HUES64 (cell line): ENCODE results near the gene USP34.

Experiments
- H3K27ac ChIP-seq: 2 replicates; pipeline ENCODE4 v1.7.0; 2013; ENCODE audit warnings: low read depth, low read length, inconsistent platforms
- H3K27me3 ChIP-seq: 2 replicates; pipeline ENCODE4 v1.6.1; 2013; ENCODE audit warnings: mild to moderate bottlenecking, low read length; ENCODE audit not compliant: insufficient read depth
- H3K36me3 ChIP-seq: 2 replicates; pipeline ENCODE4 v1.6.1; 2013; ENCODE audit warnings: mild to moderate bottlenecking, low read length; ENCODE audit not compliant: insufficient read depth
- H3K4me1 ChIP-seq: 2 replicates; pipeline ENCODE4 v1.6.1; 2013; ENCODE audit warnings: mild to moderate bottlenecking, low read length, moderate library complexity; ENCODE audit not compliant: insufficient read depth
- H3K4me3 ChIP-seq: 2 replicates; pipeline ENCODE4 v1.5.1; 2013; ENCODE audit warnings: mild to moderate bottlenecking, low read length, moderate library complexity
- H3K9ac ChIP-seq: 2 replicates; pipeline ENCODE4 v1.6.1; 2013; ENCODE audit warnings: mild to moderate bottlenecking, low read depth, low read length
- H3K9me3 ChIP-seq: 2 replicates; pipeline ENCODE4 v1.6.1; 2013; ENCODE audit warnings: low read depth, low read length; ENCODE audit not compliant: insufficient read depth
- WGBS: fragments of 150-250, 120-280 bp; methylation state at CpG from one replicate; pipeline ENCODE4 v1.1.7; 2013; ENCODE audit warnings: missing lambda C conversion rate; 5-methylcytosine and 5-hydroxymethylcytosine counted together

Gene USP34

DNA sequence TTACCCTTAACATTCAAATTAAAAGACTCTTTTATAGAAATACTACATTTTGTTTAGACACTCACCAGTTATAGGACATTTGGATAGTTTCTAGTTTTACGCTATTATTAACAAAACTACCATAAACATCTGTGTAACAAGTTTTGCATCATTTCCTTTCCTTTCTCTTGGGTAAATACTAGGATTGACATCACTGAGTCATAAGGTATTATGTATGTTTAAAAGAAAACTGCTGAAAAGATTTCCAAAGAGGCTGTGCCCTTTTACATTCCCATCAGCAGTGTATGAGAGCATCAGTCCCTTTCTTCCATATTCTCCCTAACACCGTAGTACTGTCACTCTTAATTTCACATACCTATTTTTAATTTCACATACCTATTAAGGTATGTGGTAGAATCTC lies 130.6 kb downstream of the USP34 start:
- Histone ChIP-seq H3K9ac (no peak overlapping the region), H3K36me3 (peaks cover 84% of the 10 kb centered on the region), H3K27ac (no peak overlapping the region), H3K4me3 (no peak overlapping the region), H3K9me3 (no peaks in the 10 kb centered on the region), H3K4me1 (no peaks in the 10 kb centered on the region), H3K27me3 (no peaks in the 10 kb centered on the region)
- 93% methylated on average over 1 of the region's 2 CpGs for WGBS

DNA sequence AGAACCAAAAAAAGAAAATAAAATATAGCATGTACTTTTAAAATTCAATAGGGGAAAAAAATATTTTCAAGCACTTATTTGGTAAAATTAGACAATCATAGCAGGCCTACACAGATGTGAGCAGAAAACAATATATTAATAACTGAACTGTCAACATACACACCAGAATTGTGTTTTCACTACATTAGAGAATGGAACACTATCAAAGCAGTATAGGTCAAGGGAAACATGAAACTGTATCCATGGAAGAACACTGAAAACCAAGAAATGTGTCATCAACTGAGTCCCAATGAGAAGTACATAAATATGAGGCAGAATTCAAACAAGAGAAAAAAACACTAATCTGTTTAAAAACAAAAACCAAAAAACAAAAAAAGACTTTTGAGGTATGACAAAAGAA lies 132.4 kb downstream of the USP34 start:
- no peak overlapping the region for H3K27ac ChIP-seq
- H3K36me3 ChIP-seq = peaks cover 78% of the 10 kb centered on the region
- H3K4me1 ChIP-seq = no peaks in the 10 kb centered on the region
- no peaks in the 10 kb centered on the region for H3K9me3 ChIP-seq
- no peak overlapping the region for H3K9ac ChIP-seq
- H3K27me3 ChIP-seq = no peaks in the 10 kb centered on the region
- H3K4me3 ChIP-seq = no peak overlapping the region

DNA sequence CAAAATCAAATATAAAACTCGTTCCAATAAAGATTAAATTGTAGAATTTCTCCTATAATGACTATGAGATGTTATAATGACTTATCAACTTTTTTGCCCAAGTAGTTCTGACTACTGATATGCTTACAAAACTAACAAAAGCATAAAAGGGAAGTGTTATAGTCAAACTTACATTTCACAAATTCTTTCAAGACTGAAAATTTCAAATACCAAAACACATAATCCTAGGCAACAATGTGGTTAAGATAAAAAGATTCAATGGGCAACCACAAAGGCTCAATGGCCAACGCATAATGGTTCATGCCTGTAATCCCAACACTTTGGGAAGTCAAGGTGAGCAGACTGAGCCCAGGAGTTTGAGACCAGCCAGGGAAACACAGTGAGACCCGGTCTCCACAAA lies 135.7 kb downstream of the USP34 start:
- peaks cover 80% of the 10 kb centered on the region for H3K36me3 ChIP-seq
- H3K4me3 ChIP-seq = no peak overlapping the region
- 84% methylated on average over 2 of the region's 3 CpGs for WGBS
- no peaks in the 10 kb centered on the region for H3K9me3 ChIP-seq
- H3K4me1 ChIP-seq = no peaks in the 10 kb centered on the region
- no peak overlapping the region for H3K9ac ChIP-seq
- no peaks in the 10 kb centered on the region for H3K27me3 ChIP-seq
- H3K27ac ChIP-seq = no peak overlapping the region

DNA sequence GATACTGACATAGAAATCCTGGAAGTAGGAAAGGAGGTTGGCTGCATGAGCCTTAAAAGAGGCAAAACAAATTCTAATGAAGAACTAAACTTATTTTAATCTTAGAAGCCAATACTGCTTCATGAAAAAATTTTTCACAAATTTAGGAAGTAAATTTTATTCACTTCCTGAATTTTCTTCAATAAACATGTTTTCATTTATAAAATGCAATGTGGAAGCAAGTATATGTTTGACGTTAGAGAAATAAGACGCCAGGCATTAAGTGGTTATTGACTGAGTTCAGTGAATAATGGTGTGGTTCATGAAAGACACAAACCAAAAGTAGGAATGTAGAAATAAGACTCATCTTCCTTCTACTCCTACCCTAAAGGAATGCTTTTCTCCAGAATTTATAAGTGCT lies 136.4 kb downstream of the USP34 start:
- Histone ChIP-seq H3K27me3 (no peaks in the 10 kb centered on the region), H3K4me1 (no peaks in the 10 kb centered on the region)
- 90% methylated on average over 2 of the region's 2 CpGs for WGBS

DNA sequence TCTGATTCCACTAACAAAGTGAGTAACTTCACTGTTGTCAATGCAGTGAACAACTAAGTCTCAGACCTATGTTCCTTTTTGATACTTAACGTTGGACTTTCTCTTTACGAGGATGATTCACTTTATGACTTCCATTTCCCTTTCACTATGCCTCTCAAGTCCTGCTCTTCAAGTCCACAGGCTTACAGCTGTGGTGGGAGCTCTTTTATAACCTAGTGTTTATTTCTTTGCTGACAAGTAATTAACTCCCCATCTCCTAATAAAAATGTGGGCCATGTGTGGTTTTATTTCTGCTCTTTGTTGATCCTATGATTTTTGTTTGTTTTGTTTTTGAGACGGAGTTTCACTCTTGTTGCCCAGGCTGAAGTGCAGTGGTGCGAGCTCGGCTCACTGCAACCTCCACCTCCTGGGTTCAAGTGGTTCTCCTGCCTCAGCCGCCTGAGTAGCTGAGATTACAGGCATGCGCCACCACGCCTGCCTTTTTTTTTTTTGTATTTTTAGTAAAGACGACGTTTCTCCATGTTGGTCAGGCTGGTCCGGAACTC lies 142.1 kb downstream of the USP34 start:
- H3K27ac ChIP-seq = no peak overlapping the region; the same call in 1 of the 2 replicates
- H3K9ac ChIP-seq = no peak overlapping the region
- H3K36me3 ChIP-seq = peaks cover 84% of the 10 kb centered on the region
- H3K4me1 ChIP-seq = no peaks in the 10 kb centered on the region
- 96% methylated on average over 11 of the region's 11 CpGs for WGBS
- H3K9me3 ChIP-seq = no peaks in the 10 kb centered on the region
- H3K27me3 ChIP-seq = no peaks in the 10 kb centered on the region
- H3K4me3 ChIP-seq = no peak overlapping the region

More for the DNA sequence above, 136.4 kb downstream of the USP34 start:
- no peak overlapping the region for H3K27ac ChIP-seq
- H3K4me3 ChIP-seq = no peak overlapping the region
- no peak overlapping the region for H3K9ac ChIP-seq
- H3K36me3 ChIP-seq = peaks cover 80% of the 10 kb centered on the region
- H3K9me3 ChIP-seq = no peaks in the 10 kb centered on the region

DNA sequence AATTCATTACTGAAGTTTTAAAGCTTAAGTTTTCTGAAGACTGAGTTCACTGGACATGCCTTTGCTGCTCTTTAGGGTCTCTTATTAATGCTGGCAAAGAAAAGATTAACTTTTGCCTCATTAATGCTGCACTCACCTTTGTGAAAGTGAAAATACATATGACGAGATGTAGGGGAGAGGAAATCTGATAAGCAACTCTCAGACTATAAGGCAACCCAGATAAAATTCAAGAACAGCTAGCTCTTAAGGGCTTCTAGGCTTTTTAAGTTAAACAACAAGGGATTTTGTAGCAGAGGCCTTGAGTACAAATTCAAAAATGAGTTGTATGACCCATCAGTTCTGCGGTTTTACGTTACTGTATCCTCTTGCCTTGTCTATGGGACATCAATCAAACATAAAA lies 143.7 kb downstream of the USP34 start:
- 92% methylated on average over 3 of the region's 3 CpGs for WGBS
- H3K4me1 ChIP-seq = no peaks in the 10 kb centered on the region
- H3K9ac ChIP-seq = no peak overlapping the region
- H3K36me3 ChIP-seq = peaks cover 82% of the 10 kb centered on the region
- no peak overlapping the region for H3K27ac ChIP-seq
- H3K27me3 ChIP-seq = no peaks in the 10 kb centered on the region
- H3K4me3 ChIP-seq = no peak overlapping the region
- no peaks in the 10 kb centered on the region for H3K9me3 ChIP-seq

DNA sequence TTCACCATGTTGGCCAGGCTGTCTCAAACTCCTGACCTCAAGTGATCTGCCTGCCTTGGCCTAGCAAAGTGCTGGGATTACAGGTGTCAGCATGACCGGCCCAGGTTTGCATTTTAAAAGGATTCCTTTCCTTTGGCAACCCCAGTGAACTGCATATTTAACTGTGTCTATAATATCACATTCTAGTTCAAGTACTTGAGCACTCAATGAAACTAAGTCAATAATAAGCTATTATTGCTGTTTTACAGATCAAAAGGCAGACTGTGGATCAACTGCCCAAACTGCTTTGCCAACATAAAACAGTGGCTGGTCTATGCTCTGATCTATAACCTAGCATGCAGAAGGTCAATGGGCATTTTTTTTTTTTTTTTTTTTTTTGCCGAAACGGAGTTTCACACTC lies 144.5 kb downstream of the USP34 start:
- no peak overlapping the region for H3K9ac ChIP-seq
- peaks cover 80% of the 10 kb centered on the region for H3K36me3 ChIP-seq
- H3K9me3 ChIP-seq = no peaks in the 10 kb centered on the region
- no peaks in the 10 kb centered on the region for H3K4me1 ChIP-seq
- H3K27me3 ChIP-seq = no peaks in the 10 kb centered on the region
- H3K27ac ChIP-seq = no peak overlapping the region
- no peak overlapping the region for H3K4me3 ChIP-seq
- WGBS = 74% methylated on average over 3 of the region's 3 CpGs

DNA sequence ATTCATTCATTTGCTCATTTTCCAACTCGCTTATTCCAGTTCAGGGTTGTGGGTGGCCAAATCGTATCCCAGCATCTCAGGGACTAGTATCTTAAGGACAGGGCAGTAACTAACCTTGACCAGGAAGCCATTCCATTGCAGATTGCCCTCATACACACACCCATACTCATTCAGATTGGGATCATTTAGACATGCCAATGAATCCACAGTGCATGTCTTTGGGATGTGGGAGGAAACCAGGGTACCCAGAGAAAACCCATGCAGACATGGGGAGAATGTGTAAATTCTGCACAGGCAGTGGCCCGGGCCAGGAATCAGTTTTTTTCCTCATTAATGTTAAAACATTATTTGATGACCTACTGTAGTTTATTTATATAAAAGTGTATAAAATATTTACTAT lies 150.7 kb downstream of the USP34 start:
- no peaks in the 10 kb centered on the region for H3K4me1 ChIP-seq
- H3K36me3 ChIP-seq = peaks cover 60% of the 10 kb centered on the region
- H3K9me3 ChIP-seq = no peaks in the 10 kb centered on the region
- WGBS = 98% methylated on average over 3 of the region's 3 CpGs
- no peak overlapping the region for H3K9ac ChIP-seq
- H3K27ac ChIP-seq = no peak overlapping the region
- H3K4me3 ChIP-seq = no peak overlapping the region
- no peaks in the 10 kb centered on the region for H3K27me3 ChIP-seq

DNA sequence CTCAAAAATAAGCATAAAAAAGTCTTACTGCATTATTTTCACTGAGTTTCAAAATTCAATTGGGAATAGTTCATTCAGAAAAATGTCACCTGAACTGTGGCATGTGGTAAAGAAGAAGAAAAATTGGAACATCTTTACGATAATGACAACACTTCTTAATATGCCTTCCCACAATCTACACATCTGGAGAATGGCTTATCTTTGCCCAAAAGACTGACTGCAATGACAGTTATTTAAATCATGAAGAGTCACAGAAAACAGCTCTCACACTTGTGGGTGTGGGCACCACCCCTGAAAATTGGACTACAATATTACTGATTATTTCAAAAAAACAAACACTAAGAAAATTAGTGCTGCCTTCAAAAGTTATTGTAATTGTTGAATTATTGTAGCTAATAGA lies 152.3 kb downstream of the USP34 start:
- Histone ChIP-seq H3K36me3 (peaks cover 60% of the 10 kb centered on the region), H3K4me3 (no peak overlapping the region), H3K27me3 (no peaks in the 10 kb centered on the region), H3K9me3 (no peaks in the 10 kb centered on the region), H3K4me1 (no peaks in the 10 kb centered on the region), H3K27ac (no peak overlapping the region), H3K9ac (no peak overlapping the region)
- 100% methylated on average over 1 of the region's 1 CpG for WGBS

DNA sequence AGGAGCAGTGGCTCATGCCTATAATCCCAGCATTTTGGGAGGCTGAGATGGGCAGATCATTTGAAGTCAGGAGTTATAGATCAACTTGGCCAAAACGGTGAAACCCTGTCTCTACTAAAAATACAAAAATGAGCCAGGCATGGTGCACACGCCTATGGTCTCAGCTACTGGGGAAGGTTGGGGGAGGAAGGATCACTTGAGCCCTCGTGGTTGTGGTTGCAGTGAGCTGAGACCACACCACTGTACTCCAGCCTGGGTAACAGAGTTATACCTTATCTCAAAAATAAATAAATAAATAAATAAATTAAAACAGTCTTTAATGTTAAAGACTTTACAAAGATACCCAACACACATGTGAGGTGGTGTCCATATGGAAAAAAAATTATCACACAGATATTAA lies 174.9 kb downstream of the USP34 start:
- Histone ChIP-seq H3K36me3 (peaks cover 88% of the 10 kb centered on the region), H3K27ac (no peak overlapping the region), H3K4me1 (no peaks in the 10 kb centered on the region), H3K4me3 (no peak overlapping the region), H3K9ac (no peak overlapping the region), H3K9me3 (no peaks in the 10 kb centered on the region), H3K27me3 (no peaks in the 10 kb centered on the region)
- WGBS = 92% methylated on average over 3 of the region's 3 CpGs

DNA sequence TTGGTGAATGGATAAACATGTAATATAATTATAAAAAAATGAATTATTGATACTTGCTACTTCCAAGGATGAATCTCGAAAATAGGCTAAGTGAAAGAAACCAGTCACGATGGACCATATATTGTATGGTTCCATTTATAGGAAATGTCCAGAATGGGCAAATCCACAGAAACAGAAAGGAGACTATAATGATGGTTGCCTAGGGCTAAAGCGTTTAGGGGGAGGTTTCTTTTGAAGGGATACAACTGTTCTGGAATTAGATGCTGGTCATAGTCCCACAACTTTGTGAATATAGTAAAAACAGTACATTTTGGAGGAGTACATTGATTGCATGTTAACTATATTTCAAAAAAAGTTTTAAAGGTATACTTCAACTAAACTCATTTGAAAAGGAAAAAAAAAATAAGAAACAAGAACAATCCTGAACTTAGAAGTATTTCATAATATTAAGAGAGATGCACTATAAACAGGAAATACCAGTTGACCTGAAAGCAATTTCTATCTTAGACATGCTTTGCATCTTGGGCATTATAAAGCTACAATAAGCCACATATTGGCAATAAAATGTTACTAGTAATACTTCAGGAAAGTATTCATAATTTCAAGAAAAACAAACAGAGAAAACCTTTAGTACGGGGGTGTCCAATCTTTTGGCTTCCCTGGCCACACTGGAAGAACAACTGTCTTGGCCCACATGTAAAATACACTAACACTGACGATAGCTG lies 178.9 kb downstream of the USP34 start:
- Histone ChIP-seq H3K4me1 (no peaks in the 10 kb centered on the region), H3K9ac (no peak overlapping the region), H3K9me3 (no peaks in the 10 kb centered on the region), H3K36me3 (peaks cover 88% of the 10 kb centered on the region), H3K27ac (no peak overlapping the region), H3K27me3 (no peaks in the 10 kb centered on the region), H3K4me3 (no peak overlapping the region)
- WGBS = 95% methylated on average over 5 of the region's 5 CpGs
